NB4 (cell line): ENCODE data around the gene KRTAP10-9.

Experiments
- CTCF ChIP-seq: IDR thresholded peaks from one replicate; pipeline ENCODE4 v1.5.1; 2012; ENCODE audit warnings: low read depth, low read length
- MAX ChIP-seq: IDR thresholded peaks from 2 replicates; pipeline ENCODE4 v1.6.1; 2011; ENCODE audit warnings: low read depth, low read length
- MYC ChIP-seq: IDR thresholded peaks from 2 replicates; pipeline ENCODE4 v1.6.1; 2011; ENCODE audit warnings: low read depth, low read length
- POLR2A ChIP-seq: IDR thresholded peaks from 2 replicates; pipeline ENCODE4 v1.6.1; 2011; ENCODE audit warnings: mild to moderate bottlenecking; ENCODE audit not compliant: insufficient read length; ENCODE audit errors: extremely low read depth

- TF ChIP-seq MYC (no peak), MAX (no peak), CTCF (no peak), POLR2A (no peak)
Measured at GRCh38 chr21:44614161-44614631, 12.7 kb upstream of the KRTAP10-9 start.
